Parathyroid adenoma (tissue), 2 donors: ENCODE results near the gene PCNX2.
A peak's percentile ranks its signal among the peaks of the same experiment; 100 is the strongest.

Experiments
- H2AFZ ChIP-seq: fragments of 300-600 bp; sonication (generic); one replicate; pipeline ENCODE4 v1.7.0; 2017; ENCODE audit warnings: antibody characterized with exemption, mild to moderate bottlenecking
- H3K27ac ChIP-seq: fragments of 300-600 bp; sonication (generic); one replicate; pipeline ENCODE4 v1.7.0; 2017
- H3K27me3 ChIP-seq: fragments of 300-600 bp; sonication (generic); one replicate; pipeline ENCODE4 v1.7.0; 2017; ENCODE audit warnings: low read length; ENCODE audit not compliant: control insufficient read depth, insufficient read depth
- H3K36me3 ChIP-seq: fragments of 300-600 bp; sonication (generic); one replicate; pipeline ENCODE4 v1.7.0; 2017; ENCODE audit warnings: low read length; ENCODE audit not compliant: control insufficient read depth, insufficient read depth
- H3K4me1 ChIP-seq: fragments of 300-600 bp; sonication (generic); one replicate; pipeline ENCODE4 v1.7.0; 2017; ENCODE audit warnings: control low read depth
- H3K4me2 ChIP-seq: fragments of 300-600 bp; sonication (generic); one replicate; pipeline ENCODE4 v1.7.0; 2017; ENCODE audit warnings: low read length
- H3K4me3 ChIP-seq: fragments of 300-600 bp; sonication (generic); one replicate; pipeline ENCODE4 v1.7.0; 2017; ENCODE audit warnings: low read depth, low read length
- H3K79me2 ChIP-seq: fragments of 300-600 bp; sonication (generic); one replicate; pipeline ENCODE4 v1.7.0; 2017; ENCODE audit warnings: control low read depth
- H3K9ac ChIP-seq: fragments of 300-600 bp; sonication (generic); one replicate; pipeline ENCODE4 v1.7.0; 2017; ENCODE audit warnings: mild to moderate bottlenecking
- H3K9me3 ChIP-seq: fragments of 300-600 bp; sonication (generic); one replicate; pipeline ENCODE4 v1.7.0; 2017; ENCODE audit warnings: low read length; ENCODE audit not compliant: control insufficient read depth
- TF ChIP-seq, protein P1 (sequence below): fragments of 300-600 bp; sonication (generic); IDR thresholded peaks from one replicate; pipeline ENCODE4 v1.7.0; 2017; ENCODE audit warnings: antibody characterized with exemption, mild to moderate bottlenecking
- donor health status: primary hyperparathyroidism.

PCNX2 gene

GRCh38 chr1:233304489-233305102 is 9.1 kb upstream of the PCNX2 start:
- Histone ChIP-seq H3K27ac (no peak overlapping the region), H2AFZ (no peak overlapping the region), H3K4me1 (no peaks in the 10 kb centered on the region), H3K9me3 (no peaks in the 10 kb centered on the region), H3K27me3 (no peaks in the 10 kb centered on the region), H3K79me2 (no peaks in the 10 kb centered on the region), H3K36me3 (no peaks in the 10 kb centered on the region), H3K4me2 (no peak overlapping the region), H3K4me3 (no peak overlapping the region), H3K9ac (no peak overlapping the region)
- TF ChIP-seq, protein P1, sequence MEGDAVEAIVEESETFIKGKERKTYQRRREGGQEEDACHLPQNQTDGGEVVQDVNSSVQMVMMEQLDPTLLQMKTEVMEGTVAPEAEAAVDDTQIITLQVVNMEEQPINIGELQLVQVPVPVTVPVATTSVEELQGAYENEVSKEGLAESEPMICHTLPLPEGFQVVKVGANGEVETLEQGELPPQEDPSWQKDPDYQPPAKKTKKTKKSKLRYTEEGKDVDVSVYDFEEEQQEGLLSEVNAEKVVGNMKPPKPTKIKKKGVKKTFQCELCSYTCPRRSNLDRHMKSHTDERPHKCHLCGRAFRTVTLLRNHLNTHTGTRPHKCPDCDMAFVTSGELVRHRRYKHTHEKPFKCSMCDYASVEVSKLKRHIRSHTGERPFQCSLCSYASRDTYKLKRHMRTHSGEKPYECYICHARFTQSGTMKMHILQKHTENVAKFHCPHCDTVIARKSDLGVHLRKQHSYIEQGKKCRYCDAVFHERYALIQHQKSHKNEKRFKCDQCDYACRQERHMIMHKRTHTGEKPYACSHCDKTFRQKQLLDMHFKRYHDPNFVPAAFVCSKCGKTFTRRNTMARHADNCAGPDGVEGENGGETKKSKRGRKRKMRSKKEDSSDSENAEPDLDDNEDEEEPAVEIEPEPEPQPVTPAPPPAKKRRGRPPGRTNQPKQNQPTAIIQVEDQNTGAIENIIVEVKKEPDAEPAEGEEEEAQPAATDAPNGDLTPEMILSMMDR = peak; percentile 64

GRCh38 chr1:233300326-233300725 is 4.8 kb upstream of the PCNX2 start:
- no peak overlapping the region for H3K4me3 ChIP-seq
- H2AFZ ChIP-seq = no peak overlapping the region
- no peak overlapping the region for H3K27ac ChIP-seq
- no peaks in the 10 kb centered on the region for H3K27me3 ChIP-seq
- no peak overlapping the region for H3K9ac ChIP-seq
- H3K4me1 ChIP-seq = no peaks in the 10 kb centered on the region
- no peak overlapping the region for H3K4me2 ChIP-seq
- no peaks in the 10 kb centered on the region for H3K79me2 ChIP-seq
- TF ChIP-seq, protein P1 = no peak
- no peaks in the 10 kb centered on the region for H3K36me3 ChIP-seq
- no peaks in the 10 kb centered on the region for H3K9me3 ChIP-seq

DNA sequence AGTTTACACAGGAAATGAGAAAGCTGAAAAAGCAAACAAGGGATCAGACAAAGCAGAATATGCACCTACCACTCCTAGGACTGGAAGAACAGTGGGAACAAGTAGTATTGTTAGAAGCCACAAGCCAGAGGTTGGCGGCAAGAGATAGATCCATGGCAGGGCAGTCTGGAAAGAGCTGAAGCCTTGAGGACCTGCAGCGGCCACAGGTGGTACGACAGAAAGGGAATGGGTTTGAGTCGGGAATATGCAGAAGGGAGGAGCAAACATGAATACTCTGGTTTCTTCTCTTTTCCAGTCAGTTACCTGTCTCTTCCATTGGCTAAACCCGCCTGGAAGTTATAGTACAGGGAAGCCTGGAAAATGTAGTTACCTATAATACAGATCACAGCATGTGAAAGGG is 3.9 kb upstream of the PCNX2 start:
- Histone ChIP-seq H3K9ac (no peak overlapping the region), H2AFZ (no peak overlapping the region), H3K9me3 (no peaks in the 10 kb centered on the region), H3K4me3 (no peak overlapping the region), H3K79me2 (no peaks in the 10 kb centered on the region), H3K4me1 (no peaks in the 10 kb centered on the region), H3K36me3 (no peaks in the 10 kb centered on the region), H3K4me2 (no peak overlapping the region), H3K27ac (no peak overlapping the region), H3K27me3 (no peaks in the 10 kb centered on the region)
- TF ChIP-seq, protein P1 = no peak

GRCh38 chr1:233295975-233296322 is 424 bp upstream of the PCNX2 start:
- H3K9me3 ChIP-seq = no peaks in the 10 kb centered on the region
- H3K36me3 ChIP-seq = no peaks in the 10 kb centered on the region
- H3K27me3 ChIP-seq = no peaks in the 10 kb centered on the region
- no peak overlapping the region for H3K27ac ChIP-seq
- no peak overlapping the region for H3K9ac ChIP-seq
- H3K4me2 ChIP-seq = peak overlapping the region; percentile 68
- TF ChIP-seq, protein P1 = no peak
- no peaks in the 10 kb centered on the region for H3K79me2 ChIP-seq
- H3K4me3 ChIP-seq = peak overlapping the region; percentile 43
- H2AFZ ChIP-seq = peak overlapping the region; percentile 75
- no peaks in the 10 kb centered on the region for H3K4me1 ChIP-seq

- no peak overlapping the region for H3K9ac ChIP-seq
Observed at GRCh38 chr1:233294913-233295236, 650 bp downstream of the PCNX2 start.

More at GRCh38 chr1:233294913-233295236, 650 bp downstream of the PCNX2 start:
- no peak overlapping the region for H3K27ac ChIP-seq
- no peaks in the 10 kb centered on the region for H3K4me1 ChIP-seq
- H3K79me2 ChIP-seq = no peaks in the 10 kb centered on the region
- no peaks in the 10 kb centered on the region for H3K9me3 ChIP-seq
- peak overlapping the region; percentile 75 for H2AFZ ChIP-seq
- no peaks in the 10 kb centered on the region for H3K36me3 ChIP-seq
- peak overlapping the region; percentile 43 for H3K4me3 ChIP-seq
- TF ChIP-seq, protein P1 = no peak
- H3K27me3 ChIP-seq = no peaks in the 10 kb centered on the region
- H3K4me2 ChIP-seq = peak overlapping the region; percentile 68
